Stimulated activated CD8-positive, alpha-beta memory T cell treated with anti-CD3 and anti-CD28 coated beads, Interleukin-7, amount 100 ng/mL, for 24 hours (primary cell): ENCODE data around the gene YIF1A.

Experiments
- DNase-seq: peaks from one replicate; pipeline ENCODE4 v3.0.0-alpha.2; 2020; ENCODE audit warnings: low read depth

The YIF1A gene

GRCh38 chr11:66288671-66289547, at the start of gene YIF1A:
Gene YIF1A, minus strand, starts transcription at chr11:66289143. Its CDS starts 158 bp downstream, at chr11:66288985.
- peak; percentile 94 for DNase-seq

- no peak for DNase-seq
Observed at GRCh38 chr11:66337103-66337899, 48.4 kb upstream of the YIF1A start.

GRCh38 chr11:66336234-66337102, 47.5 kb upstream of the YIF1A start, which contains the start of gene RIN1:
Gene RIN1, minus strand, starts transcription at chr11:66336434. Its CDS starts 32 bp downstream, at chr11:66336402.
- peak; percentile 41 for DNase-seq

GRCh38 chr11:66335531-66336233, 46.7 kb upstream of the YIF1A start:
- DNase-seq: no peak

GRCh38 chr11:66334605-66335442, 45.9 kb upstream of the YIF1A start:
- no peak for DNase-seq

- DNase-seq: no peak
Observed at GRCh38 chr11:66333896-66334604, 45.1 kb upstream of the YIF1A start.

- DNase-seq: no peak
Observed at GRCh38 chr11:66333220-66333877, 44.4 kb upstream of the YIF1A start.

- DNase-seq: no peak
Observed at GRCh38 chr11:66332371-66333219, 43.7 kb upstream of the YIF1A start.

GRCh38 chr11:66331542-66332370, 42.8 kb upstream of the YIF1A start:
- no peak for DNase-seq

- DNase-seq: no peak
Observed at GRCh38 chr11:66330931-66331330, 42.0 kb upstream of the YIF1A start.

GRCh38 chr11:66329165-66329673, 40.3 kb upstream of the YIF1A start:
- DNase-seq: no peak

- DNase-seq: peak; percentile 64
Observed at GRCh38 chr11:66328302-66329144, 39.6 kb upstream of the YIF1A start.

GRCh38 chr11:66328031-66328301, 39.0 kb upstream of the YIF1A start:
- DNase-seq: no peak

- DNase-seq: no peak
Observed at GRCh38 chr11:66327171-66328030, 38.5 kb upstream of the YIF1A start.
